Activated T-helper 17 cell treated with anti-CD3 and anti-CD28 coated beads, Interleukin-2, amount 50 U/mL, for 72 hours (primary cell): ENCODE measurements around the gene KIRREL1. TPM values are rescaled to one million over a fixed set of nuclear protein-coding genes. Genes with fewer than 3 reads are reported as not detected.

Experiments
- ATAC-seq: fragments of 150-1000 bp; cut with Tn5 transposase; replicated peaks from 2 replicates; pipeline ENCODE4 v1.10.0; 2021; ENCODE audit warnings: mild to moderate bottlenecking, moderate library complexity
- H3K27ac Mint-ChIP-seq: one replicate; pipeline ENCODE4 v1.8.0; 2022; ENCODE audit warnings: mixed read lengths
- H3K27me3 Mint-ChIP-seq: one replicate; pipeline ENCODE4 v1.8.0; 2022; ENCODE audit warnings: mixed read lengths
- H3K36me3 Mint-ChIP-seq: one replicate; pipeline ENCODE4 v1.8.0; 2022; ENCODE audit warnings: low read depth, mild to moderate bottlenecking, mixed read lengths
- H3K4me1 Mint-ChIP-seq: one replicate; pipeline ENCODE4 v1.8.0; 2022; ENCODE audit warnings: mixed read lengths
- H3K4me3 Mint-ChIP-seq: one replicate; pipeline ENCODE4 v1.8.0; 2022; ENCODE audit warnings: mild to moderate bottlenecking, mixed read lengths
- H3K9me3 Mint-ChIP-seq: one replicate; pipeline ENCODE4 v1.8.0; 2022; ENCODE audit warnings: mixed read lengths
- total RNA-seq, 2 donors: library from RNA; stranded (reverse); gene quantifications; one replicate each; pipeline ENCODE4 v1.2.3, GENCODE V29; 2022

Gene KIRREL1
- total RNA-seq, 2 donors from 2014 or later = 0.08 TPM; not detected in 1

- peaks cover 25% of the 10 kb centered on the region for H3K27me3 Mint-ChIP-seq
These were observed 14.4 kb downstream of the KIRREL1 start for GRCh38 chr1:158007667-158008386.

GRCh38 chr1:158008630-158009029, 15.2 kb downstream of the KIRREL1 start:
- no peaks in the 10 kb centered on the region for H3K9me3 Mint-ChIP-seq
- H3K36me3 Mint-ChIP-seq = no peaks in the 10 kb centered on the region
- no peak overlapping the region for H3K4me3 Mint-ChIP-seq
- no peaks in the 10 kb centered on the region for H3K4me1 Mint-ChIP-seq
- no peak overlapping the region for H3K27ac Mint-ChIP-seq
- ATAC-seq = no peak
- peaks cover 31% of the 10 kb centered on the region for H3K27me3 Mint-ChIP-seq

More at GRCh38 chr1:158007667-158008386, 14.4 kb downstream of the KIRREL1 start:
- H3K36me3 Mint-ChIP-seq = no peaks in the 10 kb centered on the region
- no peaks in the 10 kb centered on the region for H3K9me3 Mint-ChIP-seq
- H3K4me1 Mint-ChIP-seq = no peaks in the 10 kb centered on the region
- no peak overlapping the region for H3K4me3 Mint-ChIP-seq
- no peak overlapping the region for H3K27ac Mint-ChIP-seq
- ATAC-seq = no peak

GRCh38 chr1:158011714-158012113, 18.3 kb downstream of the KIRREL1 start:
- ATAC-seq = no peak
- Mint-ChIP-seq H3K4me1 (no peaks in the 10 kb centered on the region), H3K36me3 (no peaks in the 10 kb centered on the region), H3K9me3 (no peaks in the 10 kb centered on the region), H3K27ac (no peak overlapping the region), H3K27me3 (peaks cover 26% of the 10 kb centered on the region), H3K4me3 (no peak overlapping the region)

- no peaks in the 10 kb centered on the region for H3K4me1 Mint-ChIP-seq
- H3K27ac Mint-ChIP-seq = no peak overlapping the region
- no peak overlapping the region for H3K4me3 Mint-ChIP-seq
- H3K9me3 Mint-ChIP-seq = no peaks in the 10 kb centered on the region
- no peaks in the 10 kb centered on the region for H3K36me3 Mint-ChIP-seq
- no peak for ATAC-seq
- H3K27me3 Mint-ChIP-seq = peaks cover 32% of the 10 kb centered on the region
These were observed 20.6 kb downstream of the KIRREL1 start for GRCh38 chr1:158013840-158014730.

GRCh38 chr1:158014731-158015320, 21.4 kb downstream of the KIRREL1 start:
- Mint-ChIP-seq H3K4me1 (no peaks in the 10 kb centered on the region), H3K27me3 (peaks cover 29% of the 10 kb centered on the region), H3K27ac (no peak overlapping the region), H3K36me3 (no peaks in the 10 kb centered on the region), H3K9me3 (no peaks in the 10 kb centered on the region), H3K4me3 (no peak overlapping the region)
- no peak for ATAC-seq

- peaks cover 33% of the 10 kb centered on the region for H3K27me3 Mint-ChIP-seq
- ATAC-seq = no peak
- H3K9me3 Mint-ChIP-seq = no peaks in the 10 kb centered on the region
- no peak overlapping the region for H3K27ac Mint-ChIP-seq
- H3K4me1 Mint-ChIP-seq = no peaks in the 10 kb centered on the region
- no peak overlapping the region for H3K4me3 Mint-ChIP-seq
- H3K36me3 Mint-ChIP-seq = no peaks in the 10 kb centered on the region
These were observed 23.3 kb downstream of the KIRREL1 start for GRCh38 chr1:158016651-158017335.

GRCh38 chr1:158017800-158018595, 24.6 kb downstream of the KIRREL1 start:
- H3K36me3 Mint-ChIP-seq = no peaks in the 10 kb centered on the region
- no peaks in the 10 kb centered on the region for H3K9me3 Mint-ChIP-seq
- no peak for ATAC-seq
- no peaks in the 10 kb centered on the region for H3K4me1 Mint-ChIP-seq
- H3K27ac Mint-ChIP-seq = no peak overlapping the region
- H3K27me3 Mint-ChIP-seq = peaks cover 36% of the 10 kb centered on the region
- H3K4me3 Mint-ChIP-seq = no peak overlapping the region

GRCh38 chr1:158019171-158019868, 25.9 kb downstream of the KIRREL1 start:
- no peak overlapping the region for H3K27ac Mint-ChIP-seq
- H3K4me3 Mint-ChIP-seq = no peak overlapping the region
- peaks cover 28% of the 10 kb centered on the region for H3K27me3 Mint-ChIP-seq
- H3K36me3 Mint-ChIP-seq = no peaks in the 10 kb centered on the region
- ATAC-seq = no peak
- H3K9me3 Mint-ChIP-seq = no peaks in the 10 kb centered on the region
- no peaks in the 10 kb centered on the region for H3K4me1 Mint-ChIP-seq

GRCh38 chr1:158020259-158020885, 26.9 kb downstream of the KIRREL1 start:
- H3K36me3 Mint-ChIP-seq = no peaks in the 10 kb centered on the region
- peaks cover 31% of the 10 kb centered on the region for H3K27me3 Mint-ChIP-seq
- H3K4me1 Mint-ChIP-seq = no peaks in the 10 kb centered on the region
- H3K4me3 Mint-ChIP-seq = no peak overlapping the region
- ATAC-seq = no peak
- H3K9me3 Mint-ChIP-seq = no peaks in the 10 kb centered on the region
- H3K27ac Mint-ChIP-seq = no peak overlapping the region

- no peaks in the 10 kb centered on the region for H3K9me3 Mint-ChIP-seq
- H3K27ac Mint-ChIP-seq = no peak overlapping the region
- peaks cover 33% of the 10 kb centered on the region for H3K27me3 Mint-ChIP-seq
- H3K36me3 Mint-ChIP-seq = no peaks in the 10 kb centered on the region
- no peaks in the 10 kb centered on the region for H3K4me1 Mint-ChIP-seq
- no peak overlapping the region for H3K4me3 Mint-ChIP-seq
- ATAC-seq = no peak
These were observed 27.6 kb downstream of the KIRREL1 start for GRCh38 chr1:158020886-158021620.

GRCh38 chr1:158021721-158022120, 28.3 kb downstream of the KIRREL1 start:
- no peaks in the 10 kb centered on the region for H3K4me1 Mint-ChIP-seq
- H3K9me3 Mint-ChIP-seq = no peaks in the 10 kb centered on the region
- H3K4me3 Mint-ChIP-seq = no peak overlapping the region
- H3K36me3 Mint-ChIP-seq = no peaks in the 10 kb centered on the region
- H3K27me3 Mint-ChIP-seq = peaks cover 33% of the 10 kb centered on the region
- H3K27ac Mint-ChIP-seq = no peak overlapping the region
- ATAC-seq = no peak

- Mint-ChIP-seq H3K4me1 (no peaks in the 10 kb centered on the region), H3K27me3 (peaks cover 28% of the 10 kb centered on the region), H3K9me3 (no peaks in the 10 kb centered on the region), H3K36me3 (no peaks in the 10 kb centered on the region), H3K4me3 (no peak overlapping the region), H3K27ac (no peak overlapping the region)
- no peak for ATAC-seq
These were observed 29.3 kb downstream of the KIRREL1 start for GRCh38 chr1:158022554-158023312.
